Measurements from ENCODE around the gene FGF12.

DNA sequence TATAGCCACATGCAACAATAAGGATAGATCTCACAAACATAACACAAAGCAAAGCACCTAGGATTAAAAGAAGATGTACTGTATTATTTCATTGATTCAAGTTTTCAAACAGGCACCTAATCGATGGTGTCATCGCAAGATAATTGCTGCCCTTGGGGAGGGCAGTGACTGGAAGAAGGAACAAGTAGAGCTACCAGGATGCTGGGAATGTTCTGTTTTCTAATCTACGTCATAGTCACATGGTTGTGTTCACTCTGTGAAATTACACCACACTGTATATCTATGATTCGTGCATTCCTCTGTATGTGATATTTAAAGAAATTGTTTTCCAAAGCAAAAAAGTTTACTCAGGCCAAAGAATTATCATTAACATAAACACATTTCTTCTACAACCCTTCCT is 236.6 kb downstream of the FGF12 start:
- TF ChIP-seq, protein P1, sequence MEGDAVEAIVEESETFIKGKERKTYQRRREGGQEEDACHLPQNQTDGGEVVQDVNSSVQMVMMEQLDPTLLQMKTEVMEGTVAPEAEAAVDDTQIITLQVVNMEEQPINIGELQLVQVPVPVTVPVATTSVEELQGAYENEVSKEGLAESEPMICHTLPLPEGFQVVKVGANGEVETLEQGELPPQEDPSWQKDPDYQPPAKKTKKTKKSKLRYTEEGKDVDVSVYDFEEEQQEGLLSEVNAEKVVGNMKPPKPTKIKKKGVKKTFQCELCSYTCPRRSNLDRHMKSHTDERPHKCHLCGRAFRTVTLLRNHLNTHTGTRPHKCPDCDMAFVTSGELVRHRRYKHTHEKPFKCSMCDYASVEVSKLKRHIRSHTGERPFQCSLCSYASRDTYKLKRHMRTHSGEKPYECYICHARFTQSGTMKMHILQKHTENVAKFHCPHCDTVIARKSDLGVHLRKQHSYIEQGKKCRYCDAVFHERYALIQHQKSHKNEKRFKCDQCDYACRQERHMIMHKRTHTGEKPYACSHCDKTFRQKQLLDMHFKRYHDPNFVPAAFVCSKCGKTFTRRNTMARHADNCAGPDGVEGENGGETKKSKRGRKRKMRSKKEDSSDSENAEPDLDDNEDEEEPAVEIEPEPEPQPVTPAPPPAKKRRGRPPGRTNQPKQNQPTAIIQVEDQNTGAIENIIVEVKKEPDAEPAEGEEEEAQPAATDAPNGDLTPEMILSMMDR (IDR thresholded peaks at IDR 0.05; ENCODE audit: low read depth, low read length): no peak
- no peak for TF ChIP-seq EZH2phosphoT487 (IDR thresholded peaks at IDR 0.05; ENCODE audit: low read depth)

Measured in OCI-LY3 (cell line).